G401.6 (cell line): ENCODE measurements around the gene KRTCAP2.
"Not testable (repeated sequence)": the region's sequence is repeated elsewhere in the genome, so short reads cannot be mapped to it uniquely, and the experiment has no call there.

ENCODE experiments used
- FAIRE-seq: peaks from 2 replicates; lab custom pipeline; 2012; peaks lifted over from hg19 to GRCh38; lab: Jason Lieb, UNC

KRTCAP2 gene

DNA sequence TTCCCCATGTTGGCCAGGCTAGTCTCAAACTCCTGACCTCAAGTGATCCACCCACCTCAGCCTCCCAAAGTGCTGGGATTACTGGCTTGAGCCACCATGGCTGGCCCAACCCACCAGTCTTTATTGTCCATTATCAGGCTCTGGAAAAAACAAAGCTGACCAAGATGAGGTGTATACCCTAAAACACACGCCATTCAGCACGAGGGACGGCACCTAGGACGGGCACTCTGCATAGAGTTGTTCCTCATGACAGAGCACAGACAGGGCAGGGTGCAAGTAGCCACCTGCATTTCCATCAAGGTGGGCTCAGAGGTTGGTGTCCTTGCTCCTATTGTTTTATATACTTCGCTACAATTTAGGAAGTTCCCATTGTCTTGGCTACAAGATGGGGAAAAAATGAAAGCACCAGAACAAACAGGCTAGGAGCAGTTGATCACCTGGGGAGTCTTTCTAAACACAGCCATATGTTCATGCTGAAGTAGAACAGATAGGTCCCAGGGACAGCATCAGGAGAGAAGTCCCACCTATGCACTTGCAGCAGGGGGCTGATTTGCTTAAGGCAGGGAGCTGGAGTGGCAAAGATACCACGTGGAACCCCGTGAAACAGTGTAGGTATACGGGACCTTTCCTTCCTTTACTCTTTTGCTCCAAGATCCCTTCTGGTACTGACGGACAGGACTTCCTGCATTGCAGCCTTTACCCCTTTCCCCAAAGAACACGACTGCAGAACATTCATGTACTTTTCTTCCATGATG lies 4.5 kb downstream of the KRTCAP2 start:
- FAIRE-seq = no peak

- not testable (repeated sequence) for FAIRE-seq
Measured at GRCh38 chr1:155168105-155168445, 5.0 kb downstream of the KRTCAP2 start.

GRCh38 chr1:155167166-155168104 lies 5.7 kb downstream of the KRTCAP2 start:
- FAIRE-seq = peak; percentile 85

DNA sequence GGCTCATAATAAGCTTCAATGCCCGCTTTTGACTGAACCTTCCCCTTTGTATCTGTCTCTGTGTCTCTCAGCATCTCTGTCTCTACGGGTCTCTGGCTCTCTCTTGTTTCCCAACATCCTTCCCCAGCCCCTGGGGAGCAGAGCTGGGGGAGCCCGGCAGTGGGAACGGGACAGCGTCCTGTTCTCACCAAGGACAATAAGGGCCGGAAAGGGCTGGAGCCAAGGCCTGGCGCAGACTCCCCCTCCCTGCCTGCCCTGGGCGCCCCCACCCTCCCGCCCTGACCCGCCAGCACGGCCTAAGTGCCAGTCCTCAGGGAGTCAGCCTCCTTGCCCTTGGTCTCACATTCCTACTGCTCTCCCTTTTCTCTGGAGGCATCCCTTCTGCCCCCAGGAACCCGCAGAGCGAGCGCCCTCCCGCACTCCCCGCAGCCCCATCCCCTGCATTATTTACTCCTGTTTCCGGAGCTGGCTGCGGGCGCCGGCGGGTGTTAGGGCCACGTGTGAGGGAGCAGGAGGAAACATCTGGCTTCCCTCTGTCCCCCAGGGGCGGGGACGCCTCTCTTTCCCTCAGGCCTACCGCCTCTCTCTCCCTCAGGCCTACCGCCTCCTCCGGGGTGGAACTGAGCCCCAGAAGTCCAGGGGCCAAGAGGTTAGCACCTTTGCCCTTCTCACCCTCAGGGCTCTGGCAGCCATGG lies 6.5 kb downstream of the KRTCAP2 start:
- no peak for FAIRE-seq

DNA sequence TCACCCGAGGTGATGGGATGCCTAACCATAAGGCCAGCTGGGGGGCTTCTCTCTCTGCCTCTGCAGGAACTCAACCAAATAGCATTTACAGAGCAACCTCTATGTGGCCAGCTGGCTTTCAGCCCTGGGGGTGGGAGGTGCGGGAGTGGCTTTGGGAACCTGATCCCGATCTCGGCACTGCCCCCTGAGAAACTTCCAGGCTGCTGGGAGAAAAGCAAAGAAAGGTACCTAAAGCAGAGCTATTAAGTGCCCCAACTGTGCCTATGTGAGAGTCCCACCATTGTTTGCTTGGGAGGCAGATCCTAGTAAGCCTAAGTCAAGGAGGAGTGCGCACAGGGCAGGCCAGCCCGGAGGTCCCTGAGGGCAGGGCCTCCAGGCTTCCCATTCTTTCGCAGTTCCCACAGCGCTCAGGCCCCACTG lies 7.0 kb downstream of the KRTCAP2 start:
- FAIRE-seq = no peak

- FAIRE-seq = not testable (repeated sequence)
Measured at GRCh38 chr1:155164625-155165024, 8.5 kb downstream of the KRTCAP2 start.

DNA sequence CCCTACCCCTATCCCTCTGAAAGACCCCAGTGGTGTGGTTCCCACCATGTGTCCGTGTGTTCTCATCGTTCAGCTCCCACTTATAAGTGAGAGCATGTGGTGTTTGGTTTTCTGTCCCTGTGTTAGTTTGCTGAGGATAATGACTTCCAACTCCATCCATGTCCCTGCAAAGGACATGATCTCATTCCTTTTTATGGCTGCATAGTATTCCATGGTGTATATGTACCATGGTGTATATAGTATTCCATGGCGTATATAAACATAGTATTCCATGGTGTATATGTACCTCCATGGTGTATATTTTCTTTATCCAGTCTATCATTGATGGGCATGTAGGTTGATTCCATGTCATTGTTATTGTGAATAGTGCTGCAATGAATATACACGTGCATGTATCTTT lies 9.3 kb downstream of the KRTCAP2 start:
- FAIRE-seq = not testable (repeated sequence)

- not testable (repeated sequence) for FAIRE-seq
Measured at GRCh38 chr1:155162631-155163030, 10.5 kb downstream of the KRTCAP2 start.

- FAIRE-seq = no peak
Measured at GRCh38 chr1:155160128-155160527, 13.0 kb downstream of the KRTCAP2 start.

DNA sequence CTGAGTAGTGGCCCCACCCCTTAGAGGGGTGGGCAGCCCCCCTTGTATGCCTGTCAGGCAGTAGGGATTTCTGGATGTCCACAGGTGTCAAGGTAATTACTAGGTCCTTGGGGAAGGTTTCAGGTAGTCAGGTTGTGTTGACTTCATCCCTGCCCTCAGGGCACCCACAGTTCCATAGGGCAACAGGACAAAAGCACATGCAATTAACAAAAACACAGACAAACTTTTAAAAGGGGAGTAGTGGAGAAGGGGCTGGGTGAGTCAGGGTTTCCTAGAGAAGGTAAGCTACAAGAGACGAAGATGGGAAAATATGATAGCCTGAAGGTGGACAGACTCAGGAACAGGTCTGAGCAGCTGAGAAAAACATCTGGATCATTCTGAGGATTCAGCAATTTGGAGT lies 14.1 kb downstream of the KRTCAP2 start:
- FAIRE-seq = no peak

GRCh38 chr1:155155996-155156643 lies 17.0 kb downstream of the KRTCAP2 start:
- FAIRE-seq = not testable (repeated sequence)

DNA sequence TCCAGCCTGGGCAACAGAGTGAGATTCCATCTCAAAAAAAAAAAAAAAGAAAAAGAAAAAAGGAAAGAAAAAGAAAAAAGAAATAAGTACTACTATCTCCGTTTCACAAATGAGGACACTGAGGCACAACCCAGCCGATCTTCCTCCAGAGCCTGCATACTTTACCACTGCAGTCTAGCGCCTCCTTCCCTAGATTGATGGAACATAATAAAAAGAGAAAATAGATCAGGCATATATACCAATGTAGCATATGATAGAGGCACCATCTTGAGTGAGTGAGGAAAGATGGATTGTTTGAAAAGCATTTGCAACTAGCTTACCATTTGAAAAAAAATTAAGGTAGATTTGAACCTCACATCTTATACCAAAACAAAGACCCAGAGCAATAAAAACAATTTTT lies 27.6 kb downstream of the KRTCAP2 start:
- no peak for FAIRE-seq

DNA sequence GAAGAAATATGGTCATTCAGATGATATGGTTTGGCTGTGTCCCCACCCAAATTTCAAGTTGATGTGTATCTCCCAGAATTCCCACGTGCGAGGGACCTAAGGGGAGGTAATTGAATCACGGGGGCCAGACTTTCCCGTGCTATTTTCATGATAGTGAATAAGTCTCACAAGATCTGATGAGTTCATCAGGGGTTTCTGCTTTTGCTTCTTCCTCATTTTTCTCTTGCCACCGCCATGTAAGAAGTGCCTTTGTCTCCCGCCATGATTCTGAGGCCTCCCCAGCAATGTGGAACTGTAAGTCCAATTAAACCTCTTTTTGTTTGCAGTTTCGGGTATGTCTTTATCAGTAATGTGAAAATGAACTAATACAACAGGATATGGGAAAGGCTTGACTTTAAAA lies 31.4 kb downstream of the KRTCAP2 start:
- no peak for FAIRE-seq

- no peak for FAIRE-seq
Measured at GRCh38 chr1:155140630-155140953, 32.5 kb downstream of the KRTCAP2 start.

GRCh38 chr1:155139895-155140629 lies 33.0 kb downstream of the KRTCAP2 start, which contains the start of gene DPM3:
DPM3 (minus strand) TSS chr1:155140531; CDS start chr1:155140240, 291 bp downstream.
- no peak for FAIRE-seq

GRCh38 chr1:155137154-155137949 lies 35.8 kb downstream of the KRTCAP2 start:
- no peak for FAIRE-seq

GRCh38 chr1:155136748-155137147 lies 36.4 kb downstream of the KRTCAP2 start:
- FAIRE-seq = no peak

GRCh38 chr1:155135415-155136028 lies 37.6 kb downstream of the KRTCAP2 start, which contains the start of gene SLC50A1:
SLC50A1 (plus strand) TSS chr1:155135852; CDS start chr1:155135912, 60 bp downstream.
- peak; percentile 69 for FAIRE-seq

DNA sequence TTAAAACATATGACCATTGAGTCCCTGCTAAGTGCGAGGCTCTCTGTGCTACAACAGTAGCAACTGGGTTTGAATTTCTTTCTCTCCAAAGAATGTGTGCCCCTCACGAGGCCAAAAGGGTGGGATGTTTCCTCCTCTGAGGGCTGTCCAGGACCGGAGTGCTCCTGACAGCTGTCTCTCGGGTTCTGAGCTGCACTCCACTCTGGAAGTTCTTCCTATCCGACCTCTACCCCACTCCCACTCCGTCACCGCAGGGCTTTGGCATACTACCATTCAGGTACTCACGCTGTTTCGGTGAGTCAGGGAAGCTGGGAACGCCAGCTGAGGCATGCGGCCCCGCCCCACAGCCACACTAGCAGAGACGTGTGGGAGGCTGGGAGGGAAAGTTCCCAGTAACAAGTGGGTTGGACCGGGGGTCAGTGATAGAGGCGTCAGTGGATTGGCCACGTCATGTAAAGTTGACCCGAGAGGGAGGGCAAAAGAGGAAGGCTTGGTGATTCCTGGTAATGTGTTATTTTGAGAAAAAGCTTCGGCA lies 38.2 kb downstream of the KRTCAP2 start:
- peak; percentile 93 for FAIRE-seq

- FAIRE-seq = no peak
Measured at GRCh38 chr1:155134322-155134721, 38.8 kb downstream of the KRTCAP2 start.
